NCI-H524 treated with DMSO at 0.1 percent for 48 hours (cell line): ENCODE data around the gene PNLIP.

Source experiments
- DNase-seq: peaks from one replicate; lab custom pipeline; 2025; lab: John Stamatoyannopoulos, UW

The PNLIP gene

DNA sequence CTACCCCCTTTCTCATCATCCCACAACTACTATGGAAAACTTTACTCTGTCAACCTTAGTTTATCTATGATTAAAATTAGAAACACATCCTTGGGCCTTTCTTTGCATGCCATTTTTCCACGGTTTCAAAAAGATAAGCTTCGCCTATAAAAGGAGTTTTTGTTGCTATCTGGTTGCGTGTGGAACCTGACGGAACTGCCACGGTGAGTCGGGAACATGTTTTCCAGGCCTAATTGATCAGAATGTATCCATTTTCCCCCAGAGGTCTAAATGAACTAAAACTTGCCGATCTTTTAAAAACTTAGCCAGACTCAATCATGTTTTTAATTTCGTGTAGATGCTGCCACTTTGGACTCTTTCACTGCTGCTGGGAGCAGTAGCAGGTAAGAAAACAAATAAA, at the start of gene PNLIP:
TSS of gene PNLIP (plus strand) at position 176 of the 400 bp plus-strand sequence. CDS start at position 338, 162 bp downstream.
- no peak for DNase-seq

GRCh38 chr10:116504786-116505185, 40.9 kb upstream of the PNLIP start:
- no peak for DNase-seq

GRCh38 chr10:116510565-116510964, 35.2 kb upstream of the PNLIP start:
- DNase-seq: no peak

- no peak for DNase-seq
Observed at GRCh38 chr10:116511365-116511764, 34.4 kb upstream of the PNLIP start.

DNA sequence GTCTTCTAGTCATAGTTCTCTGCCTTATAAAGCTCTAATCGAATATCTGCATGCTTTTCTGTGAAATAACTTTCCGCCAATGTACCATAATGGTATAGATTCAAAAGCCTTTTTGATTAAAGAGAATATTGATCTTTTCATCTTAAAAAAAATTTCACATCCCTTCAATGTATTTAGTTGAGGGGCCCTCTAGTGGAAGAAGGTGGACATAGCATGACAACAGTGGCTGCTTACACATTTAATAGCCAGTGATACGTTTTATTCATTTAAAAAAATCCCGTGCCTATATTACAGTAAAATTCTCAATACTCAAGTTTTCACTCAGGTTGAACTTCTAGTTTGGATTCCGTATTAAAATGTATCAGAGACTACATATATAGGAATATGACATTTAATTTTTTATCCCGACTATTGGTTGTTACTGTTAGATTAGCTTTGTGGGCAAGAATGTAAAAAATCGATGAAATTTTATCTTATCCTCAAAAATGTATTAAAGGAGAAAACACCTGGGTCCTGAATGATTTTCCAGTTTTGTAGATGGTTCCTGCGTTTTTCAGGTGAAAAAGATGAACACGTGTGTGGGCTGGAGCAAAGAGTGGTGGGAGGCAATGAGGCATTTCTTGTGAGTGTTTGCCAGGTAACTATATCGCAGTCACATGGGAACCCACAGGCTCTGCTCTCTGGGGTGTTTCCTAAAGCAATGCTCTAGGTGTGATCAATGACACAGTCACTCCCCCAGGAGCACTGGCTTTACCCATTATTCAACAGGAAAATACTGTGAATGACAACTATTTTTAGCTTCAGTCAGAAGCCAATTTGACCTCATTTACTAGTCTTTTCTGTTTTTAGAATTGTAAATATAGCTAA, 24.1 kb upstream of the PNLIP start:
- DNase-seq: no peak

- DNase-seq: no peak
Observed at GRCh38 chr10:116522803-116523381, 22.8 kb upstream of the PNLIP start.

GRCh38 chr10:116524736-116525135, 21.0 kb upstream of the PNLIP start:
- DNase-seq: no peak

- no peak for DNase-seq
Observed at GRCh38 chr10:116526219-116526618, 19.5 kb upstream of the PNLIP start.

GRCh38 chr10:116536810-116537209, 8.9 kb upstream of the PNLIP start:
- DNase-seq: no peak

DNA sequence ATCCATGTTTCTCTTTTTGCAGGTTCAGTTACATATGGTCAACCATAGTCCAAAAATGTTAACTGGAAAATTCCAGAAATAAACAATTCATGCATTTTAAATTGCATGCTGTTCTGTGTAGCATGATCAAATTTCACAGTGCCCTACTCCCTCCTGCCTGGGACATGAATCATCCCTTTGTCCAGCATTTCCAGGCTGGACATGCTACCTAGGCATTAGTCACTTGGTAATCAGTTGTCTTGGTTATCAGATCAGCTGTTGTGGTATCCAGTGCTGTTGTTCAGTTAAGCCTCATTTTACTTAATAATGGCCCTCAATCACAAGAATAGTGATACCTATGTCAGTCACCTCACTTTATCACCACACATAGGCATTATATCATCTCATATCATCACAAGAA, 7.3 kb upstream of the PNLIP start:
- DNase-seq: no peak

- DNase-seq: no peak
Observed at GRCh38 chr10:116538992-116539391, 6.7 kb upstream of the PNLIP start.

GRCh38 chr10:116540814-116541213, 4.9 kb upstream of the PNLIP start:
- DNase-seq: no peak

DNA sequence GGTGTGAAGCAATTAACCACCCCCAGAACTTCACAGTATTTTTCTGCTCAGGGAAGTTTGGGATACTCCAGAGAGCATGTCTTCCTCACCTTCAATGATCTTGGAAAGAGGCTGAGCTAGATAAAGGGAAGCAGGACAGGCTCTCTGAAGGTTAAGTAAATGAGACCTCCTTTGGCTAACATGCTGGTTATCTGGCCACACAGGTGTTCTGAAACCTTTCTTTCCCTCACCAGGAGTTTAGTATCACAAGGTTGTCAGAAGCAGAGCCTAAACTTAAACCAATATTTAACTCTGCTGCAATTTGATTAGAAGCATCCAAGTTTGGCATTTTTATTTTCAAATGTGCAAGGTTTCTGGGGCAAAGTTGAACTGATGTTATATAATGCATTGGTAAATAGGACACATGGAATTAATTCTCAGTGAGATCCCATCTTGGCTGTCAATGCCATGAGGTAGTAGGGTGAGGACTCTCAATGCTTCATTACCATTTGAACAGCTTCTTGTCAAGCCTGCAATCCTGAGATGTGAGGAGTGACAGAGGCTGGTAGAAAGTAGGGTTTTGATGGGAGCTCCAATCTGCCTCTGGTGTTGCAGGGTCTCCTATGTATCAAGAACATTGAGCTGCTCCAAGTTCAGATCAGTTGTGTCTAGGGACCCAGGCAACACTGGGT, 3.6 kb upstream of the PNLIP start:
- no peak for DNase-seq

GRCh38 chr10:116545122-116545521, 609 bp upstream of the PNLIP start:
- DNase-seq: no peak

DNA sequence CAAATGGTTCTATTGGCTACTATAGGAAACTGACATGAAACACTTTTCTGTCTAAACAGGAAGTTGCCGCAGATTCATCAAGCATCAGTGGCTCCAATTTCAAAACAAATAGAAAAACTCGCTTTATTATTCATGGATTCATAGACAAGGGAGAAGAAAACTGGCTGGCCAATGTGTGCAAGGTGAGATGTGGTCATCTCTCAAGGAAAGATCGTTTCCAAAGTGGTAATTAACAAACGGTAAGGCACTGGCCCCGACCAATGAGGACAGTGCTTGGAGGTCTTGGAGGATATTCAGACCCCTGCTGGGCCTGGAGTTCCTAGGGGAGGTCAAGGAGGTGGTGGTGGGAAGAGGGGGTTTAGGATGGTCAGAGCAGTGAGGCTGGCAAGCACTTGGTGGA, 2.6 kb downstream of the PNLIP start:
- no peak for DNase-seq

DNA sequence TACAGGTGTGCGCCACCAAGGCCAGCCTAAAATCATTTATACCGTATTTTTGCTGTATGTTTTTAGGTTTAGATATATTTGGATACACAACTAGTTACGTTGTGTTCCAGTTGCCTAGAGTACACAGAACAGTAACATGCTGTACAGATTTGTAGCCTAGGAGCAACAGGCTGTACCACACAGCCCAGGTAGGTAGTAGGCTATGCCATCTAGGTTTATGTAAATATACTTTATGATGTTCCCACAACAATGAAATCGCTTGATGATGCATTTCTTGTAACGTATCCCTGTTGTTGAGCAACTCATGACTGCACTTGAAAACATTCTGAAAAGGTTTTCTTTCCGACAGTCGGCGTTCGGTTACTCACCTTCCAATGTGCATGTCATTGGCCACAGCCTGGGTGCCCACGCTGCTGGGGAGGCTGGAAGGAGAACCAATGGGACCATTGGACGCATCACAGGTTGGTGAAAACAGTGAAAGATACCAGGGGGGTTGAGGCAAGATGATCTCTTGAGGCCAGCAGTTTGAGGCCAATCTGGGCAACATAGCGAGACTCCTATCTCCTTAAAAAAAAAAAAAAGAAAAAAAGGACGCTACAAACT, 7.7 kb downstream of the PNLIP start:
- DNase-seq: no peak

DNA sequence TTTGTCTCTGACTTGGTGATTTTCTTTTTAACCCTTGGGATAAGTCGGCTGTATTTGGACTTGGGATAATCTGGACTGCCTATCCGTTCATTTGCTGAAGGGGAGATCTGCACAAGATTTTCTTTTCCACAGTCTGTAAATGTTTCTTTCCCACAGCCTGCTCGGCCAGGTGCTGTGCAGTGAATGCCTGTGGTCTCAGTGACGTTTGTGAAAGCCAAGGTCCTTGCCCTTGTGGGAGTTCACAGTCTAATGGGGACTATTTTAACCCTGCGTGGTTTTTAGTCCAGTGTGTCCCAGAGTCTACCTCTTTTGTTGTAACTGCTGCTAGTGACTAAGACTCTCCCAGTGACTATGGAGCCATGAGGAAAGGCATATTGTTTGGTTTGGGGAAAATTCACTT, 8.9 kb downstream of the PNLIP start:
- DNase-seq: no peak

DNA sequence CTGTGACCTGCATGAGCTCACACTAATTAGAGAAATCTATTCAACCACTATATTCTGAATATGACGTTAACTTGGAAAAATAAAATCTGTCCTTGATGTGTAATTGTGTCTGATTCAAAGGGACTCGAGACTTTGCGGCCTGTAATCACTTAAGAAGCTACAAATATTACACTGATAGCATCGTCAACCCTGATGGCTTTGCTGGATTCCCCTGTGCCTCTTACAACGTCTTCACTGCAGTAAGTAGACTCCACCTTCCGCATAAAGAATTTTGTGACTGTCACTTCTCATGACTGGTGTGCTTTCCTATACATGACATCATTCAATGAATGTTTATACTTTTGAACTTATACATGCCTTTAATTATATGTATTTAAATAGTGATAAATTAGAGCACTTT, 10.1 kb downstream of the PNLIP start:
- DNase-seq: no peak

DNA sequence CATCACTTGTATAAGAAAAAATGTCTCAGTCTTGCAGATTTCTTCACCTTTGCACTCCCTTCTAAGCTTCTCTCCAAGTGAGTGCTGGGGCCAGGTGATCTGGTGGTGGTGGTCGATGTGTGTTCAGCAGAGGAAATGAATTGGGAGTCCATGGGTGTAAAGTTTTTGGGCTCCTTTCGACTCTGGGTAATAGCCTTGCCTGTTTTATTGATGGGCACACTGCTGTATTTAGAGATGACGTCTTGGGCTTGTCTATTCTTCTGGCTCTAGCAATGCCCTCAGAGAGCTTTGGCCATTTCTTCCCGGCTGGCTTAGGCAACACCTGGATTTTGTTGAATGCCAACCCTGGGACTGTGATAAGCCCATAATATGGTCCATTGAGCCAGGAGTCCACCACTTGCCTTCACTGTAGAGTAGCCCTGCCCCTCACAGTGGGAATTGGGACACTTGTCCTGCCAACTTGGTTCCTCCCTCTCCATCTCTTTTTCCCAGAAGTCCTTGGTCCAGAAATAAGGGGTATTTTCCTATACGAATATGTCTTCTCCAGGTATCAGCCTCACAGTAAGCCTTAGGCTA, 11.7 kb downstream of the PNLIP start:
- no peak for DNase-seq

GRCh38 chr10:116565534-116565933, 19.8 kb downstream of the PNLIP start:
- DNase-seq: no peak

DNA sequence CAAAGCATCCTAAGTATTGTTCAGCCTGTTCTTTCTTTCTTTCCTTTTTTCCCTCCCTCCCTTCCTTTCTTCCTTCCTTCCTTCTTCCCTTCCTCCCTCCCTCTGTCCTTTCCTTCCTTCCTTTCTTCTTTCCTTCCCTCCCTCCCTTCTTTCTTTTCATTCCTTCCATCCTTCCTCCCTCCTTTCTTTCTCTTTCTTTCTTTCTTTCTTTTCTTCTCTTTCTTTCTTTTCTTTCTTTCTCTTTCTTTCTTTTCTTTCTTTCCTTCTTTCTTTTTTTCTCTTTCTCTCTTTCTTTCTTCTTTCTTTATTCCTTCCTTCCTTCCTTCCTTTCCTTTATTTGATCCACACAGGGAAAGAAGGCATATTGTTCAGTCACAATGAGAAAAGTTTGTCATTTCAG, 21.2 kb downstream of the PNLIP start:
- DNase-seq: no peak

DNA sequence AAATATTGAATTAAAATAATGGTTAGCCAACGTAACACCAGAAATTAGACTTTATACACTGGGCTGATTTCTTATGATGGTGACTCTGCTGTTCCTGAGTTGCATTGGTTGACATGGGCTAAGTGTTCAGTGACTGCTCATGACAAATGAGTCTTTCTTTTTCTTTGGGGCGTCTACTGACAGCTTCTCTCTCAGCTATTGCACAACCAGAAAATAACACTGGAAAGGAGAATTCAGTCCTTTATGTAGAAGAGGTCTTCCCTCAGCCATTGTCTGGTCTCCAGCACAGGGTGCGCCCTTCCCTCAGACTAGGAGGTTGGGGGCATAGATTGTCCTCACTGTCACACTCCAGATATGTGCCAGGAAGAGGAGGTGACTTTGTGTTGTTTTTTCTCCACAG, 21.6 kb downstream of the PNLIP start:
- DNase-seq: no peak
